BLaER1 treated with 17β-estradiol and CSF1 and Interleukin-3, amounts not matched to agents 10 nM and 100 nM (cell line): ENCODE data around the gene CFAP46.

Experiments
- H3K27ac ChIP-seq, 11 experiments: shearing (Covaris generic); formaldehyde crosslinking; 2 replicates each; pipeline ENCODE4 v1.8.1; 2022
- H3K27me3 ChIP-seq, 11 experiments: shearing (Covaris generic); formaldehyde crosslinking; 2 replicates each; pipeline ENCODE4 v1.8.1; 2022
- H3K36me3 ChIP-seq, 11 experiments: shearing (Covaris generic); formaldehyde crosslinking; 2 replicates each; pipeline ENCODE4 v1.8.1; 2022
- H3K4me1 ChIP-seq, 10 experiments: shearing (Covaris generic); formaldehyde crosslinking; 2 replicates each; pipeline ENCODE4 v1.8.1; 2022
- H3K4me2 ChIP-seq, 11 experiments: shearing (Covaris generic); formaldehyde crosslinking; 2 replicates each; pipeline ENCODE4 v1.8.1; 2022
- H3K4me3 ChIP-seq, 10 experiments: shearing (Covaris generic); formaldehyde crosslinking; 2 replicates each; pipeline ENCODE4 v1.8.1; 2022
- H3K9ac ChIP-seq, 11 experiments: shearing (Covaris generic); formaldehyde crosslinking; 2 replicates each; pipeline ENCODE4 v1.8.1; 2022
- H3K9me3 ChIP-seq, 11 experiments: shearing (Covaris generic); formaldehyde crosslinking; replicated peaks in 1 of 11; 2 replicates each; pipeline ENCODE4 v1.8.1; 2022
- H4K20me1 ChIP-seq, 11 experiments: shearing (Covaris generic); formaldehyde crosslinking; 2 replicates each; pipeline ENCODE4 v1.8.1; 2022
- Cebpa-rat ChIP-seq, 11 experiments: shearing (Covaris generic); IDR thresholded peaks; 2 replicates each; pipeline ENCODE4 v1.8.1; 2022

The CFAP46 gene

DNA sequence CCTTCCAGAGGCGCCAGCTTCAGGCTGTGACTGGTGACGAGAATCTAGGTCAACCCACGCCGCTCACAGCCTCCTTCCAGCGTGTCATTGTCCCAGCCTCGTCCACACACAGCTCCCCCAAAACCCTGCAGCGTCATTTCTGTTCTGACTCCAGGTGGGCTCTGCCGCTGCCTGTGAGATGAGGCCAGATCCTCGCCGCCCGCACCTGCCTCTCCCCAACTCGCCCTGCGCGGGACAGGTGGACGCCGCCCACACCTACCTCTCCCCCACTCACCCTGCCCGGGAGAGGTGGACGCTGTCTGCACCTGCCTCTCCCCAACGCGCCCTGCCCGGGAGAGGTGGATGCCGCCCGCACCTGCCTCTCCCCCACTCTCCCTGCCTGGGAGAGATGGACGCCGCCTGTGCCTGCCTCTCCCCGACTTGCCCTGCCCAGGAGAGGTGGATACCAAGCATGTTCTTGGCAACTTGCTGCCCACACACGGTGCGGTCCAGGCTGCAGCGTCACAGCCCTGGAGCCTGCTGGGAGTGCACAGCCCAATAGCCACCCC is 32.0 kb upstream of the CFAP46 start:
- H3K36me3 ChIP-seq, result no peaks in the 10 kb centered on the region
- no peak for TF ChIP-seq Cebpa-rat (IDR thresholded peaks at IDR 0.05)
- no peak overlapping the region for H3K27ac ChIP-seq
- no peak overlapping the region; a peak in 1 of 22 replicates for H3K9ac ChIP-seq
- peak overlapping the region; percentile 48 to 90 (median 84); a peak in 20 of 22 replicates for H3K4me2 ChIP-seq
- peaks cover 26 to 69% (median 53%) of the 10 kb centered on the region in 11 experiments for H3K27me3 ChIP-seq
- H3K9me3 ChIP-seq, result peaks cover 6 to 18% (median 13%) of the 10 kb centered on the region in 11 experiments; a peak in 18 of 22 replicates
- peaks cover 21 to 46% (median 43%) of the 10 kb centered on the region in 10 experiments for H3K4me1 ChIP-seq
- no peak overlapping the region for H3K4me3 ChIP-seq
- peaks cover 0 to 39% (median 13%) of the 10 kb centered on the region in 11 experiments; a peak in 12 of 22 replicates for H4K20me1 ChIP-seq

DNA sequence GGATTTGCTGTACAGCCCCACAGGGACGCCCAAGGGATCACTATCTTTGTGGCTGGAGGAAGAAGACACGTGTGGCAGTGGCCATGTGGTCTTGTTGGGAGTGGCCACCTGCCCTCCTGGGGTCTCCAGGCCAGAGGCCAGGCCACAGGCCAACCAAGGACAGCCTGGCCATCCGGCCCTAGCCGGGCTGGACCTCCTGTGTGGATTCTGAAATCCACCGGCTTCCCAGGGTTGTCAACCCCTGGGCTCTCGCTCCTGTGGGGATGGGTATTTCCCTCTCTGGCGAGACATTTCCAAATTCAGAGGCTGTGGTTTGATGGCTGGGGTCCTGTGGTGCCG is 31.5 kb upstream of the CFAP46 start:
- no peak for TF ChIP-seq Cebpa-rat (IDR thresholded peaks at IDR 0.05)
- Histone ChIP-seq H3K9me3 (peaks cover 6 to 19% (median 16%) of the 10 kb centered on the region in 11 experiments; a peak in 18 of 22 replicates), H3K4me2 (peak overlapping the region in 10 of 11 experiments; percentile 27 to 90 (median 85); a peak in 19 of 22 replicates), H3K9ac (no peak overlapping the region), H3K4me3 (no peak overlapping the region; a peak in 1 of 20 replicates), H4K20me1 (peaks cover 0 to 39% (median 13%) of the 10 kb centered on the region in 11 experiments; a peak in 12 of 22 replicates), H3K4me1 (peaks cover 21 to 46% (median 43%) of the 10 kb centered on the region in 10 experiments), H3K36me3 (no peaks in the 10 kb centered on the region), H3K27me3 (peaks cover 31 to 74% (median 53%) of the 10 kb centered on the region in 11 experiments), H3K27ac (no peak overlapping the region)

DNA sequence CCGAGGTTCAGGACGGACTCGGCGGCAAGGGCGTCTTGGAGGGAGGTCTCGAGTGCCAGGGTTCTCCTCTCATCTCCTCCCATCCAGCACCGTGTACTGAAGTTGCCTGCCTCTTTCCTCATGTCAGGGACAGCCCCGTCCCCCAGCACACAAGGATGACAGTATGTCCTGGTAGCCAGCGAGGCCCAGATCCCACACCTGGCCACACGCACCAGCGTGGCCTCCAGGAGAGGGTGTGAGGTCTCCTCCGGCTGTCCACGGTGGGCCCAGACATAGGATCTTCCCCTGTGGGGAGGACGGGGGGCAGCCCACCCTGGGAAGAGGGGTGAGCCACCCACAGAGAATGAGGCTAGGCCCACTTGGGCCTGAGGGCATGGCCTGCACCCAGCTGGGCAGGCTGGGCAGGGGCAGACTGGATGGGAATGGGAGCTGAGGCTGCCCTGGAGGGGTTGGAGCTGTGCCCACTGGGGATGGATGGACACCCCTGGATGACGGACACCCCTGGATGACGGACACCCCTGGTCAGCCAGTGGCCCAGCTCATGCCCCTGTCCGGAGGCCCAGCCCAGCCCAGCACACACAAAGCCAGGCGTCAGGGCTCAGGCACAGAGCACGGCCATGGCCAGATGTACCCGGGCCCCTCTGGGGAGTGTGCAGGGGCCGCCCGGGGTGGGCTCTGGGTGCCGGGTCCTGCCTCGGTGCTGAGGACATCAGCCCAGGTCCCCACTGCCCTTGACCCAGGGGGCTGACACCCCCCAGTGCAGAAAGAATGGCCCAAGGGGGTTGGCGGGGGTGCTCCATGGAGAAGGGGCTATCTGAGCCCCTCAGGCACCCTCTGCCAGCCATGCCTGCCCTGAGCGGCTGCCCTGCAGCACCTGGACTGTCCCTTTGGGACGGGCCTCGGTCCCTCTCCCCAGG is 30.9 kb upstream of the CFAP46 start:
- Histone ChIP-seq H3K9me3 (peaks cover 6 to 19% (median 16%) of the 10 kb centered on the region in 11 experiments; a peak in 18 of 22 replicates), H3K27ac (no peak overlapping the region), H3K27me3 (peaks cover 32 to 75% (median 53%) of the 10 kb centered on the region in 11 experiments), H3K9ac (no peak overlapping the region), H3K36me3 (no peaks in the 10 kb centered on the region), H3K4me2 (peak overlapping the region in 10 of 11 experiments; percentile 27 to 90 (median 85); a peak in 19 of 22 replicates), H4K20me1 (peaks cover 0 to 39% (median 13%) of the 10 kb centered on the region in 11 experiments; a peak in 11 of 22 replicates), H3K4me3 (no peak overlapping the region; a peak in 1 of 20 replicates), H3K4me1 (peaks cover 21 to 46% (median 43%) of the 10 kb centered on the region in 10 experiments)
- TF ChIP-seq Cebpa-rat (IDR thresholded peaks at IDR 0.05), result no peak

DNA sequence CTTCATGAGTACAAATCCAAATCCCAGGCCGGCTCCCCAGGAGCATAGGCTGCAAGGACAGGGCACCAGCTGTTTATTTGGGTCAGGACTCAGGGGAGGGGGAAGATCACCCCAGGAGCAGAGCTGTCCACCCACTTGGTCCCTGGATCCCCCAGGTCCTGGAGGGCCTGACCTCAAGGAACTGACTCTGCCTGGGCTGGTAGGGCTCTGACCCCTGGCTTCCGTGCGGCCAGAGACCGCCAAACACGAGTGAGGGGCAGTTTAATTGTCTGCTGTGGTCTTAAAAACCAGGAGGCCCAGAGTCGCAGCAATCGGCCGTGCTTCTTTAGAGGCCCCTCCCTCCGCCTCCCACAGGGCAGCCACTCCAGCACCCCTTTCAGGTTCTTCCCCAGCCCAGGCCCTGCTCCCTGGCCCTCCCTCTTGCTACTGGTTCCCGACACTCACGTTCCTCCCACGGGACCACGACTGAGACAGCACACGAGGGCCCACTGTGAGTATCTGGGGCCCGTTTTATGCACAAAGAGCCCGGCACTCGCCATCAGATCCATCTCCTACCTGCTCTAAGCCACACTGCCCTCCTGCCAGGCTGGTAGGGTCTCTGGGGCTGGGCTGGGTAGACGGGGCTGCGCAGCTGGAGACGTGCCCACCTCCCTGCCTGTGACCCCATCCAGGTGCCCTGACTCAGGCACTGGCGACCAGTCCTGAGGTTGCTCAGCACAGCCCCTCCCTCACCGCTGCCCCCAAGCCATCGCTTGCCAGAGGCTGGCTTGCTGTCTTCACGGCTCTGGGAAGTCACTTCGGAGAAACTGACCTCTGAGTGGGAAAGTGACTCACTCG is 30.0 kb upstream of the CFAP46 start:
- Histone ChIP-seq H3K9me3 (peaks cover 6 to 19% (median 16%) of the 10 kb centered on the region in 11 experiments; a peak in 18 of 22 replicates), H3K36me3 (no peaks in the 10 kb centered on the region), H3K4me2 (peak overlapping the region in 8 of 11 experiments; percentile 5 to 90 (median 85); a peak in 12 of 22 replicates), H3K9ac (0 out of 22 replicates have a peak overlapping the region, but pooled peaks of 1 of the 11 experiments have one; percentile 3), H3K4me1 (peaks cover 25 to 49% (median 44%) of the 10 kb centered on the region in 10 experiments), H3K27me3 (peaks cover 32 to 78% (median 53%) of the 10 kb centered on the region in 11 experiments), H4K20me1 (peaks cover 0 to 39% (median 13%) of the 10 kb centered on the region in 11 experiments; a peak in 11 of 22 replicates), H3K4me3 (no peak overlapping the region), H3K27ac (no peak overlapping the region)
- no peak for TF ChIP-seq Cebpa-rat (IDR thresholded peaks at IDR 0.05)

DNA sequence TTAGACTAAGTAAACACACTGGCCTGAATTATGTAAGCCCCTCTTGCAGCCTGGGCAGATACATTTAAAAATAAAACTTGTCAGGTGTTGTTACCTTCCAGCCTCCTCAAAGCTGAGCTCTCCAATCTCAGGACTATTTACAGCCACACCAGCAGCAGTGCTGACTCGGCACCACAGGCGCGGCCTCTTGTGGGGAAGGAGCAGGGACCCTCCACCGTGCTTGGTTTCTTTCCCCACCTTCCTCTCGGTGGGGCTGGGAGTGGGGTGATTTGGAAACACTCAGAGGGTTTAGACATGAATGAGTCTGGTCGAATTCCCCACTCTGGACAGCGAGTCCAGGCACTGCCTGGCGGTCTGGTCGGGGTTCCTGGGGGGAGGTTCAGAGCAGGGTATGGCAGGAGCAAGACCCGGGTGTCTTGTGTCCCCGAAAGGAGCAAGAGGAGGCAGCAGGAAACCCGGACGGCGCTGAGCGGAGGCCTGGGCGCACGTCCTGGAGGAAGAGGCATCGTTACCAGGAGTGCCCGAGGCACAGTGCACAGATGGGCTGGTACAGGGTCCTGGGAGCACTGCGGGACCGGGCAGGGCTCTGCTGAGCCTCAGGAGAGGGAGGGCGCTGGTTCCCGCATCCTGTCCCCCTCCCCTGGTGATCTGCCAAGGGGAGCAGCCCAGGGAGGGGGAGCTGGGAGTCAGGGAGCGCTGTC is 29.2 kb upstream of the CFAP46 start:
- peaks cover 32 to 71% (median 53%) of the 10 kb centered on the region in 11 experiments for H3K27me3 ChIP-seq
- no peak overlapping the region for H3K27ac ChIP-seq
- H3K4me3 ChIP-seq, result no peak overlapping the region
- H3K4me2 ChIP-seq, result peak overlapping the region in 1 of 11 experiments; percentile 90; a peak in 2 of 22 replicates
- peaks cover 25 to 51% (median 44%) of the 10 kb centered on the region in 10 experiments for H3K4me1 ChIP-seq
- H3K9ac ChIP-seq, result no peak overlapping the region
- H4K20me1 ChIP-seq, result peaks cover 0 to 35% (median 13%) of the 10 kb centered on the region in 11 experiments; a peak in 11 of 22 replicates
- no peak for TF ChIP-seq Cebpa-rat (IDR thresholded peaks at IDR 0.05)
- peaks cover 6 to 19% (median 16%) of the 10 kb centered on the region in 11 experiments; a peak in 18 of 22 replicates for H3K9me3 ChIP-seq
- H3K36me3 ChIP-seq, result no peaks in the 10 kb centered on the region

DNA sequence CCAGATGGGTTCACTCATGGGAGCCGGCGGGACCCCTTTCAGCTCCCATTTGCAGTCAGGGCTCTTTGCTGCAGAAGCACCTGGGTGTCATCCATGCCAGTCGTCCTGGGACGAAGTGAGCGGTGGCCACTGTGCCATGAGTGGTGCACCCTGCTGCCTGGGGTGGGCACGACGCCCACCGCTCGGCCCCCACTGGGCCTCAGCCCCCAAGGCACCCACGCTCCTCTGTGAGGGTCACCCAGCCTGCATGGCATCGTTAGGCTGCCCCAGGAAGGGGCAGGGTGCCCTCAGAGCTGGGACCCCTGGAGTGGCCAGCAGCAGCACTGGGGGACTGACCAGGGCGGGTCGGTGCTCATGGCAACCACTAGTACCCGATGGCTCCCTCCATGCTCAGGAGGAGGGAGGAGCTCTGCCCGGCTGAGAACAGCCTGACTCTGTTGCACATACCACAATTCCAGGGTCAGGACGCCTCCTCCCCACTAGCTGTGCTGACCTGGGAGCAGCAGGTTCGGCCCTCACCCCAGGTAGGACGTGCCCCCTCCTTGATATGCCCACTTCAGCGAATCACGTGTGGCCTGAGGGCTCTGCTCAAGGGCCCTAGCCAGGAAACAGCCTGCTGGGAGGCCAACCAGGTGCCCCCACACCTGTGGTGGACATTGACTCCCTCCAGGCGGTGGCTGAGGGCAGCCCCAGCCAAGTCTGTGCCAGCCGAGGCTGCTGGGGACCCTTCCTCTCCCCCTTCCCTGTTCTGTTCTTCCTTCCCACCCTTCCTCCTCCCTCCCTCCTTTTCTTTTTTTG is 28.5 kb upstream of the CFAP46 start:
- peaks cover 32 to 70% (median 50%) of the 10 kb centered on the region in 11 experiments for H3K27me3 ChIP-seq
- no peak for TF ChIP-seq Cebpa-rat (IDR thresholded peaks at IDR 0.05)
- H3K36me3 ChIP-seq, result no peaks in the 10 kb centered on the region
- no peak overlapping the region for H3K9ac ChIP-seq
- no peak overlapping the region for H3K27ac ChIP-seq
- H3K4me3 ChIP-seq, result no peak overlapping the region
- peaks cover 0 to 35% (median 13%) of the 10 kb centered on the region in 11 experiments; a peak in 11 of 22 replicates for H4K20me1 ChIP-seq
- peaks cover 23 to 47% (median 40%) of the 10 kb centered on the region in 10 experiments for H3K4me1 ChIP-seq
- H3K4me2 ChIP-seq, result no peak overlapping the region
- H3K9me3 ChIP-seq, result peaks cover 6 to 19% (median 16%) of the 10 kb centered on the region in 11 experiments; a peak in 18 of 22 replicates

DNA sequence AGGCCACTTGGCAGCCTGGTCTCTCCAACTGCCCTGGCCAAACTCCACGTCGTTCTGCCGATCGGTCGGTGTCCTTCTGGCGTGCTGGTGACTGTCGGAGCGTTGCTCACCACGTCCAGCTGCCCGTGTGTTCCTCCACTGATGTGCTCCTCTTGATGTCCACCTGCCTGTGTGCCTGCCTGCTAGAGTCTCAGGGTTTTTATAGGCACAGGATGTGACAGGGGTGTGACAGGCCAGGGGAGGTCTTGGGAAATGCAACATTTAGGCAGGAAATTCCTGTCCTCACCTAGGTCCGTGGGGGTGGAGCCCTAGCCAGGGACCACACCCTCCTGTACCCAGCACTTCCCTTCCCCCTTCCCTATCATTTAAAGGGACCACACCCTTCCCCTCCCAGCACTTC is 25.2 kb upstream of the CFAP46 start:
- Histone ChIP-seq H3K4me2 (peak overlapping the region in 3 of 11 experiments; percentile 6 to 32 (median 30); a peak in 3 of 22 replicates), H3K4me3 (no peak overlapping the region), H3K27me3 (peaks cover 21 to 58% (median 41%) of the 10 kb centered on the region in 11 experiments), H4K20me1 (peaks cover 0 to 6% (median 0%) of the 10 kb centered on the region in 11 experiments; a peak in 4 of 22 replicates), H3K9ac (no peak overlapping the region), H3K36me3 (no peaks in the 10 kb centered on the region), H3K4me1 (peaks cover 7 to 19% (median 12%) of the 10 kb centered on the region in 10 experiments; a peak in 17 of 20 replicates), H3K27ac (no peak overlapping the region), H3K9me3 (peaks cover 6 to 19% (median 16%) of the 10 kb centered on the region in 11 experiments; a peak in 18 of 22 replicates)
- TF ChIP-seq Cebpa-rat (IDR thresholded peaks at IDR 0.05), result no peak
